Skeletal muscle cell (primary cell): ENCODE results near the gene DND1.
"Not testable (repeated sequence)": the region's sequence is repeated elsewhere in the genome, so short reads cannot be mapped to it uniquely, and the experiment has no call there.

Experiments
- DNase-seq: peaks from one replicate; pipeline ENCODE4 v3.0.0-alpha.2; 2010; ENCODE audit warnings: low read depth
- H3K4me3 ChIP-seq: 2 replicates; pipeline ENCODE4 v1.5.1; 2011; ENCODE audit warnings: low read depth, mild to moderate bottlenecking, control low read depth, low read length, moderate library complexity

DND1 gene

DNA sequence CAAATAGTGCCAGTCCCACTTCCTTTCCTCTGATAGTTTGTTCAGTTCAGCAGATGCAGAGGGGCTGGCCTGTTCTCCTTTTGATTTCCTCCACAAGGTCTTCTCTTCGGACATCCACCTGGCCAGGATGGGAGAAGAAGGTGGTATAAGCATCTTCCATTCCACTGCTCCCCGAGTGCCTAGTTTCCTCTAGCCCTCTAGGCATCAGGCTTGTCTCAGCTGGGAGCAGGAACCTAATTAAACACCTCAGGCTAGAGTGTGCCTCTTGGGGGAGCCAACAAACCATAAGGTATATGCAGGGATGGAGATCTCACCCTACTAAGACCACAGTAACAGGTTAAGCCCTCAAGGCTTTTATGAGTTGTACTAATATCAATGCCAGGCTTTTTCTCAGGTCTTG is 835 bp upstream of the DND1 start:
- DNase-seq: no peak
- no peak overlapping the region for H3K4me3 ChIP-seq

DNA sequence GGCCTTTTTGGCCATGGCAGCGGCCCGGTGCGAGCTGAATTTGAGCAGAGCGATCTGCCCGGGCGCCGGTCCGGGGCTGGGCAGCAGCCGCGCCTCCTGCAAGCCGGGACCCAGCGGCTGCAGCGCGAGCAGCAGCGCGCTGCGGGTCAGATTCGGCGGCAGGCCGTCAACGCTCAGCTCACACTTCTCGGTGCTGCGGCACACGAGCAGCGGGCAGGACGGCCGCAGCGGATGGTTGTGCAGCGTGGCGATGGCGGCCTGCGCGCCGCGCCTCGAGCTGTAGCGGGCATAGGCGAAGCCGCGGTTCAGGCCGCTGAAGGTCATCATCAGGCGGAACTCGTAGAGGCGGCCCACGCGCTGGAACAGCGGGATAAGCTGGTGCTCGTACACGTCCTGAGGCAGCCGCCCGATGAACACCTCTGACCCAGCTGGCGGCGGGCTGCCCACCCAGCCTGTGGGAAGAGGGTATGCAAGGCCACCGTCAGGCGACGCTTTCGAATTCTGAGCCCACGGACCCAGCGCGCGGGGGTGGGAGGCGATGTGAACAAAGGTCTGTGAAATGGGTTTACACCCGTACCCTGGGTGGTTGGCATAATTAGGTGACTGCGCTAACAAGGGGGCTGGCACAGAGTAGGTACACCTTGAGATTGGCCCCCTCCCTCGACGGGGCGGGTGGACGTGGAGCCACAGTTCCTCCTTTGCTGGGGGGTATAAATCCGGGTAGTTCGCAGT is 755 bp downstream of the DND1 start:
- H3K4me3 ChIP-seq: no peak overlapping the region
- no peak for DNase-seq

DNA sequence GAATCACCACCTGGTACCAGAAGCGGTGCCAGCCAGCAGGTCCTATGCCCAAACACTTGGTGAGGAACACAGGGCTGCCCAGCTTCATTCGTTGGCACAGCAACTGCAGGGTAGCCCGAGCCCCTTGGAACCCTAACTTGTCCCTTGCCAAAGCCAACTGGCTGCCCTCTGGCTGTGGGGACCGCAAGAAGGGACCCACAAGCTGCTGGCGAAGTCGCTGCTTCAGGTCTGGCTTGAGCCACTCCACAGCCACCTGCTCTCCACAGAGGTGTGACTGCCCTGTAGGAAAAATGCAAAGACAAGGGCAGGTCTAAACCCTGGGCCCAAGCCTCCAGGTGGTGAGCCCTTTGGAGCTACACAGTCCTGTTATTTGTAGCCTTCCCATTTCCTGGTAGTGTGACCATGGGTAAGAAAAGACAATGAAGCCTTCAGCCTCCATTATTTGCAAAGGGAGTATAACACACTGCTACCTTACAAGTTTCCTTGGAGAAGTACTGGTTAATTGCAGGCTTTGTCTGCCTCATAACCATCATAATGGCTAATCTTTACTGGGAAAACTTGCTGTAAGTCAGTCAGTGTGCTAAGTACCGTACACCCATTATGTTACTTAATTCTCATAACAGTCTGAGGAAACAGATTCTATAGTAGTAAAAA is 1.8 kb downstream of the DND1 start:
- no peak for DNase-seq

DNA sequence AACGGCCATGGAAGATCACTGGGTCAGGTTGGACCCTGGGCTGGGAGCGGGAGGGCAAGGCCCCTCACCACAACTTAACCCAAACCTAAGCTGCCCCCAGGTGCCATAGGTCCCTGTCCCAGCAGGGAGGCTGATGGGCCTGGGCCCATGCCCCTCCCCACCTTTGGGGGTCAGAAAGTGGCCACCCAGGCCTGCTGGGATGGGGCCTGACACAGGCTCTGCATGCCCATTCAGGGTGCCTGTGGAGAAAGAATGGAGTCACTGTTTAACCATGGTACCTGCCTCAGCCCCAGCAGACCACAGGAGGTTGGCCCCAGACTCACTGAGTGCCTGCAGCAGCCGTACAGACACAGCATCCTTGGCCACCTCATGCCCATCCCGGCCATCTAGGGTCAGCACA is 2.3 kb downstream of the DND1 start:
- not testable (repeated sequence) for DNase-seq, H3K4me3 ChIP-seq

More for the DNA sequence above, 1.8 kb downstream of the DND1 start:
- H3K4me3 ChIP-seq: no peak overlapping the region

DNA sequence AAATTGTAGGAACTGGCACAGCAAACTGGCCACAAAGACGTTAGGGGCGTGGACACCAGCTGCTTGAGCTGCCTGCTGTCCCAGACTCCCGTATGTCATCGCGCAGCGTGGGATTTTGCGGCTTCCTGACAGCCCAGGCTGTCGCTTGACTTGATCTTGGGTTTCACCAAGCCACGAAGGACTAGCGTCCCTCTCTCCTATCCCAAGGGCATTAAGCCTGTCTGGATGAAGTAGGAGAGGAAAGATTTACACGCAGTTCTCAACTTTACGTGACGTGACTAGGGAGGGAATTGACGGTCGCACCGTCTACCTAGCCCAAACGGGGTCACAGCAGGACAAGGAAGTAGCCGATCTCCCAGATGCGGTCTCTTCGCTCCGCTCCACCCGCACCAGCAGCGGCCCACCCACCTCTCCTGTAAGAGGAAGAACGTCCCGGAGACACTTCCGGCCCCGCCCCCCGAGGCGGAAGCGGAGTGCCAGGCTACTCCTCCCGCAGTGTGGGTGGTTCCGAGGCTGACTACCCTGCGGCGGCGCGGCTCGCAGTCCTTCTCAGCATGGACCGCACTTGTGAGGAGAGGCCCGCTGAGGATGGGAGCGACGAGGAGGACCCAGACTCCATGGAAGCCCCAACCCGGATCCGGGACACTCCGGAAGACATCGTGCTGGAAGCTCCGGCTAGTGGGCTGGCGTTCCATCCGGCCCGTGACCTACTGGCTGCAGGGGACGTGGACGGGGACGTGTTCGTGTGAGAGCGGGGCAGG is 8.8 kb downstream of the DND1 start, which contains the start of gene WDR55:
TSS of gene WDR55 (plus strand) at position 546 of the 761 bp plus-strand sequence. CDS start at position 555, 9 bp downstream.
- H3K4me3 ChIP-seq: peak within 1 kb of the TSS; percentile 97
- DNase-seq: peak; percentile 69

DNA sequence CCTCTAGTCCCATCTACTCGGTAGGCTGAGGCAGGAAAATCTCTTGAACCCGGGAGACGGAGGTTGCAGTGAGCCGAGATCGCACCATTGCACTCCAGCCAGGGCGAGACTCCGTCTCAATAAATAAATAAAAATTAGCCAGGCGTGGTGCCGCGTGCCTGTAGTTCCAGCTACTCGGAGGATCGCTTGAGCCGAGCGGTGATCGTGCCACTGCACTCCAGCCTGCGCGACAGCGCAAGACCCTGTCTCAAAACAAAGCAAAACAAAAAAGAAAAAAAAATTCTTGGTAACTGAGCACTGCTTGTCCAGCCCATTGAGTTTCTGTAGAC is 9.4 kb downstream of the DND1 start:
- peak overlapping the region; percentile 97 for H3K4me3 ChIP-seq
- DNase-seq: no peak

DNA sequence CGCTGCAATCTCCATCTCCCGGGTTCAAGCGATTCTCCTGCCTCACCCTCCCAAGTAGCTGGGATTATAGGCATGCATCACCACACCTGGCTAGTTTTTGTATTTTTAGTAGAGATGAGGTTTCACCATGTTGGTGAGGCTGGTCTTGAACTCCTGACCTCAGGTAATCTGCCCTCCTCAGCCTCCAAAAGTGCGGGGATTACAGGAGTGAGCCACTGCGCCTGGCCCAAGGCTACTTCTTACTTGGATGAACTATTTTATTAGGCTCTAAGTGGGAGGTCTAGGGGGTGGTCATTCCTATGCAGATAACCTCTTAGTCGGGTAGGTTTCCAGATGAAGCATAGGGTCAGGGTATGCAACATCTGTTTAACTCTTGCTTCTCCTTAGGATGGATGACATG is 13.0 kb downstream of the DND1 start:
- DNase-seq, H3K4me3 ChIP-seq: not testable (repeated sequence)

DNA sequence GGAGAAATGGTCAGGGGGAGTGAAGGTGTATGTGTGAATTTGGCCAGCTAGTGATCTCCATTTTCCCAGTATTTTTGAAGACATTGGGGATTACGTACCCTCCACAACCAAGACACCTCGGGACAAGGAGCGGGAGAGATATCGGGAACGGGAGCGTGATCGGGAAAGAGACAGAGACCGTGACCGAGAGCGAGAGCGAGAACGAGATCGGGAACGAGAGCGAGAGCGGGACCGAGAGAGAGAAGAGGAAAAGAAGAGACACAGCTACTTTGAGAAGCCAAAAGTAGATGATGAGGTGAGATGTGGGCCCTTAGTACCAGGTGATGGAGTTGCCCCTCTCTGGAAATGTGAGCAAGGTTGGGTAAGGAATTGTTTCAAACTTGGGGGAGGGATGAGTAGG is 14.5 kb downstream of the DND1 start:
- no peak for DNase-seq
- no peak overlapping the region for H3K4me3 ChIP-seq

DNA sequence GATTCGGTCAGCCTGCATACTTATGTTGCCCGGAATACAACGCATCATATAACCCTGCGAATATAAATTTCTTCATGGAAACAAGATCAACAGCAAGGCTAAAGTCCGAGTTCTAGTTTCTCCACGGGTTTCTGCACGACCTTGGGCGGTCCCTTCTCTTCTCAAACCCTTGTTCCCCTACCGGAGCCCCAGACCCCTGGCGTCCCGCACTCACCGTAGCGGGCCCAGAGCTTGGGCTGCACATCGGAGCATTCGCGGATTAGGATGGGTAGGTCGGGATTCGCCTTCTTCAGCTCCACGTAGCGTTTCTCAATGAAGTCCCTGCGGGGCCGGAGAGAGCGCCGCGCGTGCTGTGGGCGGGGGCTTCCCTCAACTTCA is 26.3 kb downstream of the DND1 start:
- no peak for DNase-seq
- peak overlapping the region; percentile 68 for H3K4me3 ChIP-seq

DNA sequence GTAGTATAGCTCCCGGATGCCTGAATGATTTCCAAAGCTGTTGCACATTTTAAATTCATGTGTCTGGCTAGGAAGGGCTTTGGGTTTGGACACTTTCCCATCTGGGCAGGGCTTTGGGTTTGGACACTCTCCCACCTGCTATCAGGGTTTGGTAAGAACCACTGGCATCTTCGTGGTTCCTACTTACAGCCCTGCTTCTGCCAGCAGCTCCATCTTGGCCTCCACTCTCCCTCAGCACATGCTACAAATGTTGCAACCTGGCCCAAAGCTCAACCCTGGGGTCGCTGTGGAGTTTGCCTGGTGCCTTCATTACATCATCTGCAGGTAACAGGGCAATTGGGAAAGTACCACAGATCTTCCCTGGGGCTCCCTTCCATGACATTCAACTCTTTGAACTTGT is 30.7 kb downstream of the DND1 start:
- no peak overlapping the region for H3K4me3 ChIP-seq
- DNase-seq: no peak

DNA sequence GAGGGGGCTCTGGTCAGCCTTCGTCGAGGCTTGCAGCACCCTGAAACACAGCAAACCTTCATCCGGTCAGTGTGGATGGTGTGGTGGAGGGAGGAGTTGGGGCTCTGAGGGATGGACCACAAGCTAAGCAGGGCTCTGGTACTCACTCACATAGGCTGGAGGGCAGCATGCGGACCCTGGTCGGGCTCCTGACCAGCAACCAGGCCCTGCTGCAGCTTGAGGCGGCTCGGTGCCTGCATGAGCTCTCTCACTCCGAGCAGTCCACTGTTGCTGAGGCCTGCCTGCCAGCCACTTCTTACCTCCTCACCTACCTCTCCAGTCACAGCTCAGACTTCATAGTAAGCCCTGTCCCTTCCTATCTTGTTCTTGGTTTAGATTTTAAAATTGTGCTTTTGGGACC is 31.7 kb downstream of the DND1 start:
- no peak for DNase-seq
- no peak overlapping the region for H3K4me3 ChIP-seq

DNA sequence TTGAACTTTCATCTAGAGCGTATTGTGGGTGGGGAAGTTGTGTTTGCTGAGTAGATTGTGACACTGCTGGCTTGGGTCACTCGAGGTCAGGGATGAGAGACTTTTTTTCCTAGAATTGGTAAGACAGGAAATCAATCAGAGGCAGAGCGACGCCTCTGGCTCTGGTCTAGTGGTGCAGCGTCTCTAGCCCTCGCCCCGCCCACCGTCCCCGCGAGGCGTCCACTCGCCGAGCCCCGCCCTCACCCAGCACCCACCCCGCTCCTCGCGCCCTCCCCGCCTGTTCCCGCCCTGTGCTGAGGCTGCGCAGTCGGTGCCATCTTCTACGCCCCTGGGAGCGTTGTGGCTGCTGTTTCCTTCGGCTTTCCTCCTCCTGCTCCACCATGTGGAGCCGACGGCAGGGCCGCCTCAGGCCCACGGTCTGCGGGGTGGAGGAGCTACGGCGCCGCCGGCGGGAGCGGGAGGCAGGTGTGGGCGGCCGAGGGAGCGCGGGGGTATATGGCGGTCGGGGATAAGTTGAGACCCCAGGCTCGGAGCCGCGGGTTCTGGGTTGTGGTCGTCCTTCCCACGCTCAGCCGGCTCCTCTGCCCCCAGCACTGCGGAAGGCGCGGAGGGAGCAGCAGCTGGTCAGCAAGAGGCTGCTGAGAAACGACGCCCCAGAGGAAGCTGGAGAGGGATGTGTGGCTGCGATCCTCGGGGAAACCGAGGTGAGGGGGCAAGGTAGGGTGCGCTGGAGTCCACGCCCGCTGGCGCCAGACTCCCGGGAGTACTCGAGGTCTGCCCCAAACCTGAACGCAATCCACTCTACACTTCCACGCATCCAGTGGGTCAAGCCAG is 34.0 kb downstream of the DND1 start, which contains the start of gene TMCO6:
TSS of gene TMCO6 (plus strand) at position 304 of the 834 bp plus-strand sequence. CDS start at position 381, 77 bp downstream.
- DNase-seq: peak; percentile 81
- peak within 1 kb of the TSS; percentile 77 for H3K4me3 ChIP-seq

DNA sequence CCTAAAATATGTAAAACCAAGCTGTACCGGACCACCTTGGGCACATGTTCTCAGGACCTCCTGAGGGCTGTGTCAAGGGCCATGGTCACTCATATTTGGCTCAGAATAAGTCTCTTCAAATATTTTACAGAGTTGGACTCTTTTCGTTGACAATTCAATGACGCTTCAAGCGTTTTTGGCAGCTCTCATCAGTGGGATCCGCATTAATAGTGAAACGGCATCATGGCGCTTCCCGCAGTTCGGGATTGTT is 34.6 kb downstream of the DND1 start:
- not testable (repeated sequence) for DNase-seq
- H3K4me3 ChIP-seq: peak overlapping the region; percentile 77

DNA sequence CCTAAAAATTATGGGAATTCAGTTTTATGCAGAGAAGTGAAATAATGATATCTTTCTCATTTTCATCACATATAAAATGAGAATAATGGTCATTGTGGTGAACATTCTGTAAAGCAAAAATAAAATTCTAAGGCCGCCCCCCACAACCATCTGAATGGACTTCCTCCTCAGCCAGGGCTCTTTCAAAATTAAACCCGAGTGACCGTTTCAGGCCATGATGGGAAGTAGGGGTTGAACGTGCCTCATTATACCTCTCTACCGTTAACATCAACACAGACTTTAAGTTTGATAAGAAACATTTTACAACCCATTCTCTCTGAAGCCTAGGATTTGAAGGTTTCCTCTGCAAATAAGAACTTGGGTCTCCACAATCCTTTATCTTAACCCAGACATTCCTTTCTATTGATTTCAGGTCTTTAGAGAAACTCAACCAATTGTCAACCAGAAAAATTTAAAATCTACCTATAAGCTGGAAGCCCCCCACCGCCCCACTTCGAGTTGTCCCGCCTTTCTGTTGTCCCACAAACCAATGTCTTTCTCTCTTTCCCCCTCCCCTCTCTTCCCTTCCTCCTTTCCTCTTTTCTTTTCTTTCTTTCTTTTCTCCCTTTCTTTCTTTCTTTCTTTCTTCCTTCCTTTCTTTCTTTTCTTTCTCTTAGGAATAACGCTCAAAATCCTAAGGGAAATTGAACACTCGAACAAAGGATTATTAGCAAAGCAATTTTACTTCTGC is 35.8 kb downstream of the DND1 start:
- H3K4me3 ChIP-seq: no peak overlapping the region
- DNase-seq: no peak

DNA sequence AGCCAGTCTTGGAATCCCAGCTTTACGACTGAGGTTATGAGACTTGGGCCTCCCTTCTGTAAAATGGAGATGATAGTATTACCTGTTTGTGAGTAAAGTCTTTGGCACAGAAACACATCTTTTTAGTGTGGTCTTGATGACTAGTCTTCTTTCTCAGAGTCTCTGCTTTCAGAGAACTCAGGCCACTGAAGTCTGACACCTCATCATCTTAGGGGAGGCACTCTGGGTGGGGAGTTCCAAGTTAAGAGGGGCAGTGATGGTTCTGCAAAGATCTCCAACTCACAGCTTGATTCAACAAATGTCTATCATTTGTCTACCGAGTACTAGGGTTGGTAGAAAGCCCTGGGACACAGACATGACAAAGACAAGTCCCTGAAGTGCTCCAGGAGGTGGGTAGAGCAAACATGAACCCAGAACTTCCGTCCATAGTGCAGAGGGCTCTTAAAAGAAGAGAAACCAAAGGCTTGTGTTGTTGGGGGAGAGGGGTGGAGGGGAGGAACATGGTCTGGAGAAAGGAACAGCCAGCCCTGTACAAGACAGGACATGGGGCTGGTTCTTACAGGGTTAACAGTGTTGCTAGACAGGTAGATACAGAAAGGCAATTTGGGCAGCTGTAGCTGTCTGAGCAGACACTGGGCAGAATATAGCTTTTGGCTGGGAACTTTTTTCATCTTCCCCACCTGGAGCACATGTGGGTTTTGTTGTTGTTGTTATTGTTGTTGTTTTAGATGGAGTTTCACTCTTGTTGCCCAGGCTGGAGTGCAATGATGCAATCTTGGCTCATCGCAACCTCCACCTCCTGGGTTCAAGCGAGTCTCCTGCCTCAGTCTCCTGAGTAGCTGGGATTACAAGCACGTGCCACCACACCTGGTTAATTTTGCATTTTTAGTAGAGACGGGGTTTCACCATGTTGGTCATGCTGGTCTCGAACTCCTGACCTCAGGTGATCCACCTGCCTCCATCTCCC is 37.8 kb downstream of the DND1 start:
- no peak for DNase-seq
- no peak overlapping the region for H3K4me3 ChIP-seq

DNA sequence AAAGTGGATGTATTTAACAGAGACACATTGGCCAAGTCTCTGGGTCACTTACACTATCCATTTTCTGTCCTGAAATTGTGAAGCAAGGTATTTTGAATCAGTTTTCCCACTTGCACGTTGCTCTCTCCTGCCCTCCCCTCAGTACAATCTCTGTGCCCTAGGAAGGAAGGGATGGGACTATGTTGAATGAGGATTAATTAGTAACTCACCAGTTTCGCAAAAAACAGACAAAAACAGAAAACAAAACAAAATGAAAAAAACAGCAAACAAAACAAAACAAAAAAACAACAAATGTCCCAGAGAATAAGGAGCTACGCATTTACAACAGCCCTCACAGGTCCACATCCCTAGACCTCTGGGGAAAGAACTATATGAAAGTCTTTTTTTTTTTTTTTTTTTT is 39.3 kb downstream of the DND1 start:
- no peak overlapping the region for H3K4me3 ChIP-seq
- no peak for DNase-seq

DNA sequence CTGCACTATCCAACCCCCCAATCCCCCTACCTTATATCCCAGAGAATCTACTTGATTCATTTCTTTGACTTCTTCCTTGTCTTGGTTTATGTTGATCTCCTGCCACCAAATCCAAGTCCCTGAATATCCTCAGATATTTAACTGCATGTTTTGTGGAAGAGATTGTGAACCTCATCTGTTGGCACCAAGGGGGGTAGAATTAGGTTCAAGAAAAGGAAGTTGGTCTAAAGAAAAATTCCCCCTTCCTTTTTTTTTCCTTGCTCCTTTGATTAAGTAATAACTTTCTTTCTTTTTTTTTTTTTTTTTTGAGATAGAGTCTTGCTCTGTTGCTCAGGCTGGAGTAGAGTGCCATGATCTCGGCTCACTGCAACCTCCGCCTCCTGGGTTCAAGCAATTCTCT is 39.9 kb downstream of the DND1 start:
- no peak overlapping the region for H3K4me3 ChIP-seq
- DNase-seq: no peak

DNA sequence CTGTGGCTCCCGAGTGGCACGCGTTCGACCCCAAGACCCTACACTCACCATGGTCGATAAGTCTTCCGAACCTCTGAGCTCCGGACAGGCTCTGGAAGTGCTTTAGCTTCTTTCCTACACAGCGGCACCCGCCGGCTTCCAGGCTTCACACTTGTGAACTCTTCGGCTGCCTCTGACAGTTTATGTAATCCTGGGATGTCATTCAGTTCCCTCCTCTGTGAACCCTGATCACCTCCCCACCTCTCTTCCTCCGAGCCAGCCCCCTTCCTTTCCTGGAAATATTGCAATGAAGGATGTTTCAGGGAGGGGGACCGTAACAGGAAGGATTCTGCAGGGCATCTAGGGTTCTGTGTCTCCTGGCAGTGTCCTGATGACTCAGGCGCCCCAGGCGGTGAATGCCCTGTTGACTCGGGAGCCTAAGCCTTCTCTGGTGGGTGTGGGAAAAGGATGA is 40.3 kb downstream of the DND1 start, which contains the start of gene CD14:
TSS of gene CD14 (minus strand) at position 155 of the 451 bp plus-strand sequence. CDS start at position 51, 104 bp downstream.
- DNase-seq: no peak
- peak within 1 kb of the TSS; percentile 42 for H3K4me3 ChIP-seq
